Heart right ventricle (tissue), 16 donors: Measurements from ENCODE around the gene FBLN5. TPM values are rescaled to one million over a fixed set of nuclear protein-coding genes. Genes with fewer than 3 reads are reported as not detected.

ENCODE experiments used
- ATAC-seq, 8 donors: fragments of 200-7000 bp; cut with Tn5 transposase; one replicate each; pipeline ENCODE4 v1.9.1; 2020; ENCODE audit warnings: mild to moderate bottlenecking in 8 of 8, moderate library complexity in 8 of 8, moderate number of reproducible peaks in 1 of 8
- DNase-seq, 2 donors: peaks; one replicate each; pipeline ENCODE4 v3.0.0-alpha.2; 2020
- H3K27ac ChIP-seq, 10 donors: fragments of 200-600 bp; sonication (generic) in 2 of 10; one replicate each; pipeline versions ENCODE4 v1.5.0 to v1.8.0; 2020 to 2022; ENCODE audit warnings: mild to moderate bottlenecking in 3 of 10
- H3K27me3 ChIP-seq, 7 donors: fragments of 200-600 bp; one replicate each; pipeline ENCODE4 v1.8.0; 2021 to 2022; ENCODE audit warnings: mild to moderate bottlenecking in 2 of 7
- H3K36me3 ChIP-seq, 9 donors: fragments of 200-600 bp; sonication (generic) in 1 of 9; one replicate each; pipeline versions ENCODE4 v1.5.0 to v1.8.0; 2020 to 2022; ENCODE audit warnings: mild to moderate bottlenecking in 2 of 9
- H3K4me1 ChIP-seq, 9 donors: fragments of 200-600 bp; sonication (generic) in 1 of 9; one replicate each; pipeline versions ENCODE4 v1.5.0 to v1.8.0; 2020 to 2022; ENCODE audit warnings: mild to moderate bottlenecking in 4 of 9
- H3K4me3 ChIP-seq, 10 donors: fragments of 200-600 bp; sonication (generic) in 2 of 10; one replicate each; pipeline versions ENCODE4 v1.5.0 to v1.8.0; 2020 to 2022; ENCODE audit warnings: mild to moderate bottlenecking in 7 of 10, moderate library complexity in 2 of 10
- H3K9me3 ChIP-seq, 11 donors: fragments of 200-600 bp in 10 of 11; sonication (generic) in 2 of 11; one replicate each; pipeline versions ENCODE4 v1.5.0 to v1.8.0; 2013 to 2022; ENCODE audit warnings: mild to moderate bottlenecking in 2 of 11, control low read depth in 1 of 11, moderate library complexity in 1 of 11
- WGBS, 2 donors: extraction: QIAGEN DNeasy Blood & Tissue Kit; methylation state at CpG; one replicate each; pipeline ENCODE4 v1.1.7; 2013; ENCODE audit warnings: inconsistent platforms in 1 of 2; 5-methylcytosine and 5-hydroxymethylcytosine counted together
- intact Hi-C, 10 donors: fragments of 100-400 bp; cut with DNase I; formaldehyde crosslinking; loops; one replicate each; pipeline versions ENCODE4 v1.11.1 to v1.14.2; 2022
- polyA plus RNA-seq, 2 donors: library from polyadenylated mRNA; stranded (reverse); fragments of 200-250 nt; gene quantifications; one replicate each; pipeline ENCODE4 v1.2.3, GENCODE V29; 2013
- total RNA-seq, 10 donors: library from RNA; stranded (reverse); fragmentation: NEBNext Ultra II Directional in 3 of 10; extraction: Animal tissue kit (Norgen Biotek cat#: 25700) in 3 of 10; gene quantifications; one replicate each; pipeline versions ENCODE4 v1.2.1 to v1.2.4, GENCODE V29; 2021 to 2023
- TF ChIP-seq, protein P1 (sequence below), 9 donors: fragments of 200-600 bp; sonication (generic) in 2 of 9; IDR thresholded peaks; one replicate each; pipeline versions ENCODE4 v1.5.0 to v1.8.0; 2021 to 2022; ENCODE audit warnings: antibody characterized with exemption in 9 of 9, mild to moderate bottlenecking in 5 of 9, moderate library complexity in 1 of 9
- donor health status: Arrhythmogenic right ventricular cardiomyopathy.
- donor health status: ischemic (EF 13 %, LVEDD 7.1; RV severe dilation, severe dysfunction).
- donor health status: healthy with polysubstance abuse.
- donor health status: DM: no; HTN: yes; CAD: no.
- donor health status: DM: no; HTN: no; CAD: no.
- donor health status: ischemic (EF 25% LVEDD 6.9; RV normal size, moderate dysfunction).
- donor health status: ischemic (EF 25% LVEDD 5.7; RV mildly dilated, moderate dysfunction).
- donor health status: healthy.
- donor health status: DM: yes; HTN: yes; CAD: no.
- donor health status: Ischemic cardiomyopathy.
- donor health status: ischemic (EF 35%, LVEDD 5.7; RV mildly dilated, moderate dysfunction).
- donor health status: nonischemic (EF 11% LVEDD 7.7; RV severe dilation, severe dysfunction).
- donor health status: DM: yes; HTN: yes; CAD: no.
- donor health status: PGD.
- donor health status: ischemic (EF 29% LVEDD 5.4; RV normal size, mild dysfunction).
- donor health status: nonischemic (EF 23%, LVEDD 6.1; RV moderate dilation, normal function).

The FBLN5 gene
- total and polyA plus RNA-seq, 12 donors: 25.3 to 91.5 (median 41.7) TPM

DNA sequence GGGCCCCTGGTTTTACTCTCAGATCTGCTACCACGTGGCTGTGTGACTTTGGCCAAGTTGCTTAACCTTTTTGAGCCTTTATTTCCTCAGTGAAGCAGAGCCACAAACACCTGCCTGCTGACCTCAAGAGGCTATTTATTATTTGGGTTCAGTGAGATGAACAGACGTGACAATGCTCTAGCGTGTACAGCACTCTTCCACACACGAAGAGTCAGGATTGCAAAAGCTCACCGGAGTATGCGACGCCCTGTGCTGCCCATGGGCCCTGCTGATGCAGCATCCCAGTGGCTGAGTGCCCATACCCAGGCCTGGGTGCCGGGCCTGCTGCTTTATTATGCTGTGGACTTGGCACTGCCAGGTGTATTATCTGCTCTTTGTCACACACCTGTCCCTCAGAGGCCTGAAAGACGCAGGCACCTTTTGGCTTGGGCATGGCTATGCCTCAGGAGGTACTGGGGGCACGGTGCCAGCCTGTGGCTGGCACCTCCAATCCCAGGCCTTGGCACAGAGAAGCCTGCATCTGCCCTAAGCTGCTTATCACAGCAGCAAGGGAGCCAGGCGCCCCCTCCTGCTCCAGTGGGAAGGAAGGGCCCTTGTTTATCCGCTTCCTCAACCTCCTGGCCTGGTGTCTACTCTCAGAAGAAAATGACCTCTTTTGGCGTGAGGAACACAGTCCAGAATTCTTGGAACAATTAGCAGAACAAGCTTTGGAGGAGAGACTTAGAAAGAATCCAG lies 57.9 kb downstream of the FBLN5 start:
- H3K27ac ChIP-seq: peak overlapping the region in 9 of 10 donors; percentile 30 to 81 (median 65)
- H3K27me3 ChIP-seq: no peaks in the 10 kb centered on the region
- TF ChIP-seq, protein P1, sequence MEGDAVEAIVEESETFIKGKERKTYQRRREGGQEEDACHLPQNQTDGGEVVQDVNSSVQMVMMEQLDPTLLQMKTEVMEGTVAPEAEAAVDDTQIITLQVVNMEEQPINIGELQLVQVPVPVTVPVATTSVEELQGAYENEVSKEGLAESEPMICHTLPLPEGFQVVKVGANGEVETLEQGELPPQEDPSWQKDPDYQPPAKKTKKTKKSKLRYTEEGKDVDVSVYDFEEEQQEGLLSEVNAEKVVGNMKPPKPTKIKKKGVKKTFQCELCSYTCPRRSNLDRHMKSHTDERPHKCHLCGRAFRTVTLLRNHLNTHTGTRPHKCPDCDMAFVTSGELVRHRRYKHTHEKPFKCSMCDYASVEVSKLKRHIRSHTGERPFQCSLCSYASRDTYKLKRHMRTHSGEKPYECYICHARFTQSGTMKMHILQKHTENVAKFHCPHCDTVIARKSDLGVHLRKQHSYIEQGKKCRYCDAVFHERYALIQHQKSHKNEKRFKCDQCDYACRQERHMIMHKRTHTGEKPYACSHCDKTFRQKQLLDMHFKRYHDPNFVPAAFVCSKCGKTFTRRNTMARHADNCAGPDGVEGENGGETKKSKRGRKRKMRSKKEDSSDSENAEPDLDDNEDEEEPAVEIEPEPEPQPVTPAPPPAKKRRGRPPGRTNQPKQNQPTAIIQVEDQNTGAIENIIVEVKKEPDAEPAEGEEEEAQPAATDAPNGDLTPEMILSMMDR (IDR thresholded peaks at IDR 0.05): peak in 2 of 9 donors; percentile 21 to 31
- peaks cover 0 to 60% (median 30%) of the 10 kb centered on the region in 9 donors for H3K4me1 ChIP-seq
- no peaks in the 10 kb centered on the region for H3K9me3 ChIP-seq
- no peaks in the 10 kb centered on the region for H3K36me3 ChIP-seq
- peak in 1 of 2 donors; percentile 50 for DNase-seq
- intact Hi-C loops: no loop called here
- no peak overlapping the region for H3K4me3 ChIP-seq
- peak; percentile 23 to 72 (median 64) for ATAC-seq
- WGBS, 2 donors: 60 to 71% methylated on average over 13 of the region's 13 CpGs

DNA sequence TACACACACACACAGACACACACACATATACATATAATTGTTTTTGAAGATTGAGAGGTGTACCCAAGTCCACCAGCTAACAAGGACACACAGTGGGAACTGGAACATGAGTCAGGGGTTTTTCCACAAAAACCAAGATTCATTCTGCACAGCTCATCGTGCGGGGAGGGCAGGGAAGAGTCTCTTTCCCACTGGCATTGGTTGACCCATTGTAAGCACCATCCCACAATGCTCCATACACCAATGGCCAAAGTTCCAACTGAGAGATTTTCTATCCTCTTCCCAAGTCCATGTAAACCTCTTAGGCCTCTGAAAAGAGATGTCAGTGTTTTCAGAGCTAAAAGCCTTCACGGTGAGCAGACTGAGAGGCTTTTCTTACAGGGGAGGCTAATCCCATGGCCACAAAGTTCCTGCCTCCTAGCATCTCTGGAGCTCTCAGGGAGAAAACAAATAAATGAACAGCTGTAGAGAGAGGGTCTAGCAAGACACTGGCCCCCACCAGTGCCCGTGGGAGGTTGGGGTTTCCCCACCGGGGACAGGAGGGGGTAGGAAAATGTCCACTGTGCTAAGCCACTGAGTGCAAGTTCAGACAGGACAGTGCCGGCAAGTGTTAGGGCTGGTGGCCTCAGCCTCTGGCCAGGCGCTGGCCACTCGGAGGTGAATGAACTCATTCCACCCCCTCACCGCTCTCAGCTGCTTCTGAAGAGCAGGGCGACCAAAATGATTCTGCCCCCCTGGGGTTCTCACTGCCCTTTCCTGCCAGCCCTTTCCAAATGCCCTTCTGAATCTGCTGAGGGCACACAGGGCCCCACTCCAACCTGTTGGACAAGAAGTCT lies 58.6 kb downstream of the FBLN5 start:
- WGBS, 2 donors: 75 to 79% methylated on average over 10 of the region's 10 CpGs
- Histone ChIP-seq H3K9me3 (no peaks in the 10 kb centered on the region), H3K4me1 (peaks cover 0 to 68% (median 30%) of the 10 kb centered on the region in 9 donors), H3K36me3 (no peaks in the 10 kb centered on the region), H3K27ac (peak overlapping the region in 8 of 10 donors; percentile 30 to 81 (median 65)), H3K27me3 (no peaks in the 10 kb centered on the region), H3K4me3 (no peak overlapping the region)
- no peak for DNase-seq
- TF ChIP-seq, protein P1 (IDR thresholded peaks at IDR 0.05): no peak
- ATAC-seq: peak in 1 of 8 donors; percentile 31
- intact Hi-C loops: no loop called here

DNA sequence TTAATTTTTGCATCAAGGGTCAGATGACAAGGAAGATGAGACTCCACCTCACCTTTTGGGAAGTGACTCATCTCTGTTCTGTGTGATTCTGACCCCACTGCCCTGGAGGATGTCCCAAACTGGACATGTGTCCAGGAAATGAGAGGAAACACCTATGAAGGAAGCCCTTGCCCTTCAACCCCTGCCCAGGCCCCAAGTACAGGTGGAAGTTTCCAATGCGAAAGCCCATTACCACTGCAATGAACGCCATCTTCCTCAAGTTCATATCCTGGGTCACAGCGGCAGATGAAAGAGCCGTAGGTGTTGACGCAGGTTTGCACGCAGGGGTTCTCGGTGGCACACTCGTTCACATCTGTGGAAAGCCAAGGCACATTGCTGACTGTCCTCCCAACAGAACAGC lies 60.5 kb downstream of the FBLN5 start:
- ATAC-seq (no peak), DNase-seq (no peak)
- Histone ChIP-seq H3K27ac (peak overlapping the region in 2 of 10 donors; percentile 21 to 73), H3K4me3 (no peak overlapping the region), H3K9me3 (no peaks in the 10 kb centered on the region), H3K4me1 (peaks cover 0 to 67% (median 35%) of the 10 kb centered on the region in 9 donors), H3K27me3 (peaks cover 0 to 3% (median 0%) of the 10 kb centered on the region in 7 donors), H3K36me3 (peaks cover 0 to 1% (median 0%) of the 10 kb centered on the region in 9 donors)
- TF ChIP-seq, protein P1 (IDR thresholded peaks at IDR 0.05): no peak
- intact Hi-C loops: no loop called here
- 94 to 95% methylated on average over 8 of the region's 8 CpGs for WGBS, 2 donors

DNA sequence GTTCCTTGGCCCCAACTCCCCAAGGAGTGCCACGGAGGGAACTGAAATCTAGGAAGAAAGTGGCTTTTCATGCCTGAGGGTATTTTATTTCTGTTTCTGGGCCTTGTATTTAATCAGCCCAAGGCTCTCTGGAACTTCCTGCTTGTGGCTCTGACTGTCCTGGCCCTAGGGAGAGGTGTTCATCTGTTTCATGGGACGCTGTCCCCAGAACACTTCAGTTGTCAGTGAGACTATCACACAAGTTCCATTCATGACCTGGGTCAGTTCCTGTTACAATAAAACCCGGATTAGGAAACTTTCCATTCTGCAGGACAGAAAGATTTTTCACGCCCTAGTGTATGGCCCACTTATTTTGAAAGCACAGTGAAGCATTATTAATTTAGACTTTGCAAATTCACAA lies 61.7 kb downstream of the FBLN5 start:
- TF ChIP-seq, protein P1 (IDR thresholded peaks at IDR 0.05): no peak
- intact Hi-C loops: no loop called here
- Histone ChIP-seq H3K27ac (peak overlapping the region in 7 of 10 donors; percentile 50 to 77 (median 68)), H3K4me1 (peaks cover 0 to 56% (median 31%) of the 10 kb centered on the region in 9 donors), H3K9me3 (no peaks in the 10 kb centered on the region), H3K36me3 (peaks cover 0 to 7% (median 0%) of the 10 kb centered on the region in 9 donors), H3K4me3 (no peak overlapping the region), H3K27me3 (peaks cover 0 to 5% (median 0%) of the 10 kb centered on the region in 7 donors)
- DNase-seq: no peak
- peak in 1 of 8 donors; percentile 6 for ATAC-seq
- 54 to 57% methylated on average over 4 of the region's 4 CpGs for WGBS, 2 donors
